ENCODE measurements around the gene ZNF385B. TPM values are rescaled to one million over a fixed set of nuclear protein-coding genes. Genes with fewer than 3 reads are reported as not detected.

Gene ZNF385B
- total RNA-seq, 1 experiment from 2014 or later = 0.33 TPM

- no peak for DNase-seq (ENCODE audit: unreplicated experiment)
- CTCF ChIA-PET = no interaction called here
- intact Hi-C loops (cut with micrococcal nuclease) = no loop called here
- no peaks in the 10 kb centered on the region for H3K36me3 Mint-ChIP-seq (ENCODE audit: insufficient read depth, unreplicated experiment)
- POLR2A ChIA-PET = interaction anchor here (0.7 to 1.6 kb wide), 2 partner anchors 39 to 135 kb away, joined by 3 to 4 read pairs; no protein-coding TSS in a partner anchor
- H3K27me3 Mint-ChIP-seq (ENCODE audit: insufficient read depth, unreplicated experiment) = no peaks in the 10 kb centered on the region
- no TSS peak for BruUV-seq (replicated peaks)
- no peak overlapping the region for H3K27ac Mint-ChIP-seq (ENCODE audit: low read depth, unreplicated experiment)
- TF ChIP-seq, protein P1, sequence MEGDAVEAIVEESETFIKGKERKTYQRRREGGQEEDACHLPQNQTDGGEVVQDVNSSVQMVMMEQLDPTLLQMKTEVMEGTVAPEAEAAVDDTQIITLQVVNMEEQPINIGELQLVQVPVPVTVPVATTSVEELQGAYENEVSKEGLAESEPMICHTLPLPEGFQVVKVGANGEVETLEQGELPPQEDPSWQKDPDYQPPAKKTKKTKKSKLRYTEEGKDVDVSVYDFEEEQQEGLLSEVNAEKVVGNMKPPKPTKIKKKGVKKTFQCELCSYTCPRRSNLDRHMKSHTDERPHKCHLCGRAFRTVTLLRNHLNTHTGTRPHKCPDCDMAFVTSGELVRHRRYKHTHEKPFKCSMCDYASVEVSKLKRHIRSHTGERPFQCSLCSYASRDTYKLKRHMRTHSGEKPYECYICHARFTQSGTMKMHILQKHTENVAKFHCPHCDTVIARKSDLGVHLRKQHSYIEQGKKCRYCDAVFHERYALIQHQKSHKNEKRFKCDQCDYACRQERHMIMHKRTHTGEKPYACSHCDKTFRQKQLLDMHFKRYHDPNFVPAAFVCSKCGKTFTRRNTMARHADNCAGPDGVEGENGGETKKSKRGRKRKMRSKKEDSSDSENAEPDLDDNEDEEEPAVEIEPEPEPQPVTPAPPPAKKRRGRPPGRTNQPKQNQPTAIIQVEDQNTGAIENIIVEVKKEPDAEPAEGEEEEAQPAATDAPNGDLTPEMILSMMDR (IDR thresholded peaks at IDR 0.05; ENCODE audit: unreplicated experiment) = no peak
- no peak overlapping the region for H3K4me3 Mint-ChIP-seq (ENCODE audit: unreplicated experiment)
- peaks cover 7% of the 10 kb centered on the region for H3K4me1 Mint-ChIP-seq (ENCODE audit: insufficient read depth, unreplicated experiment)
- no peaks in the 10 kb centered on the region for H3K9me3 Mint-ChIP-seq (ENCODE audit: unreplicated experiment)
These were observed 287.3 kb downstream of the ZNF385B start for GRCh38 chr2:179574061-179574519.

GRCh38 chr2:179572544-179572943 is 288.9 kb downstream of the ZNF385B start:
- intact Hi-C loops (cut with micrococcal nuclease) = no loop called here
- Mint-ChIP-seq H3K27ac (ENCODE audit: low read depth, unreplicated experiment) (no peak overlapping the region), H3K4me1 (ENCODE audit: insufficient read depth, unreplicated experiment) (peaks cover 7% of the 10 kb centered on the region), H3K4me3 (ENCODE audit: unreplicated experiment) (no peak overlapping the region), H3K36me3 (ENCODE audit: insufficient read depth, unreplicated experiment) (no peaks in the 10 kb centered on the region), H3K27me3 (ENCODE audit: insufficient read depth, unreplicated experiment) (no peaks in the 10 kb centered on the region), H3K9me3 (ENCODE audit: unreplicated experiment) (no peaks in the 10 kb centered on the region)
- CTCF ChIA-PET = no interaction called here
- POLR2A ChIA-PET = no interaction called here
- DNase-seq (ENCODE audit: unreplicated experiment) = no peak
- no TSS peak for BruUV-seq (replicated peaks)
- TF ChIP-seq, protein P1 (IDR thresholded peaks at IDR 0.05; ENCODE audit: unreplicated experiment) = no peak

DNA sequence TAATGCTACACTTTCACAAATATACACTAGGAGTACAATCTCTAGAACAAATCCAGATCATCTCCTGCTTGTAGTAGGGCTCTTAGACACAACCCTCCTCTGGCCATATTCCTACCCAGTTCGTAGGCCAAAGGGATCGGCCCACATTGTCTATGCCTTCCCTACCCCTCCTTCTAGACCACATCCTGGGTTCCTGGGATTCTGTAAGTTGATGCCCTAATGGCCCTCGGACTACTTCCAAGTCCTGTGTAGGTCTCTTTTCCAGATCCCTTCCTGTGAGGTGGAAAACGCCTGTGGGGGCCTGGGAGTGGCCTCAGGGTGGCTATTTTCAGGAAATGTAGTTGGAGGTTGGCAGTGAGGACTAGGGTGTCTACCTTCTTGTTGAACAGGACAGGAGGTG is 289.7 kb downstream of the ZNF385B start:
- POLR2A ChIA-PET = no interaction called here
- no peaks in the 10 kb centered on the region for H3K9me3 Mint-ChIP-seq (ENCODE audit: unreplicated experiment)
- H3K27ac Mint-ChIP-seq (ENCODE audit: low read depth, unreplicated experiment) = no peak overlapping the region
- peaks cover 7% of the 10 kb centered on the region for H3K4me1 Mint-ChIP-seq (ENCODE audit: insufficient read depth, unreplicated experiment)
- CTCF ChIA-PET = no interaction called here
- no peaks in the 10 kb centered on the region for H3K36me3 Mint-ChIP-seq (ENCODE audit: insufficient read depth, unreplicated experiment)
- DNase-seq (ENCODE audit: unreplicated experiment) = no peak
- H3K27me3 Mint-ChIP-seq (ENCODE audit: insufficient read depth, unreplicated experiment) = no peaks in the 10 kb centered on the region
- BruUV-seq (replicated peaks) = no TSS peak
- TF ChIP-seq, protein P1 (IDR thresholded peaks at IDR 0.05; ENCODE audit: unreplicated experiment) = no peak
- no peak overlapping the region for H3K4me3 Mint-ChIP-seq (ENCODE audit: unreplicated experiment)
- intact Hi-C loops (cut with micrococcal nuclease) = no loop called here

DNA sequence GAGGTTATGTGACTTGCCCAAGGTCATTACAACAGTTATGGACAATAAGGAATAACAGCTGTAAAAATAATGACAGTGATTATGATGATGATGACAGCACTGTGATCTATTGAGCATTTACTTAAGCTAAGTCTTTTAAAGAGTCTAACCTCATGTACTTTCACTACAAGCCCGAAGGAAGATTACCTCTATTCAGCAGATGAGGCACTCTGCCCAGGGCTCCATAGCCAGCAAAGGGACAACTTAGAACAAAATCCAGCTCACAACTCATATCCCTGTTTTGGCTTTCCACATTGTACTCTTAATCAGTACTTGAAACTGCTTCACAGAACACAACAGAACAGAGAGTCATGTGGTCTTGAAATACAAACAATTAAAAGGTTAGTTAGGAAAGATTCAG is 290.2 kb downstream of the ZNF385B start:
- no TSS peak for BruUV-seq (replicated peaks)
- H3K27me3 Mint-ChIP-seq (ENCODE audit: insufficient read depth, unreplicated experiment) = no peaks in the 10 kb centered on the region
- no peak overlapping the region for H3K27ac Mint-ChIP-seq (ENCODE audit: low read depth, unreplicated experiment)
- no peak for DNase-seq (ENCODE audit: unreplicated experiment)
- no peak overlapping the region for H3K4me3 Mint-ChIP-seq (ENCODE audit: unreplicated experiment)
- H3K36me3 Mint-ChIP-seq (ENCODE audit: insufficient read depth, unreplicated experiment) = no peaks in the 10 kb centered on the region
- H3K9me3 Mint-ChIP-seq (ENCODE audit: unreplicated experiment) = no peaks in the 10 kb centered on the region
- TF ChIP-seq, protein P1 (IDR thresholded peaks at IDR 0.05; ENCODE audit: unreplicated experiment) = no peak
- ChIA-PET POLR2A (no interaction called here), CTCF (no interaction called here)
- H3K4me1 Mint-ChIP-seq (ENCODE audit: insufficient read depth, unreplicated experiment) = peaks cover 7% of the 10 kb centered on the region
- intact Hi-C loops (cut with micrococcal nuclease) = no loop called here

Data from MCF 10A (cell line).